Measurements from ENCODE around the gene LGALS4.
"Not testable (repeated sequence)": the region's sequence is repeated elsewhere in the genome, so short reads cannot be mapped to it uniquely, and the experiment has no call there.

The LGALS4 gene

GRCh38 chr19:38792250-38793111, 20.3 kb downstream of the LGALS4 start:
- no peak for DNase-seq

GRCh38 chr19:38791451-38792064, 21.2 kb downstream of the LGALS4 start:
- DNase-seq = not testable (repeated sequence)

GRCh38 chr19:38790507-38791403, 22.0 kb downstream of the LGALS4 start:
- DNase-seq = not testable (repeated sequence)

GRCh38 chr19:38788478-38789243, 24.1 kb downstream of the LGALS4 start, which contains the start of gene LGALS7B:
Gene LGALS7B, plus strand, starts transcription at chr19:38789200. Its CDS starts 27 bp downstream, at chr19:38789227.
- no peak for DNase-seq

- no peak for DNase-seq
Measured at GRCh38 chr19:38786572-38787265, 26.0 kb downstream of the LGALS4 start.

- not testable (repeated sequence) for DNase-seq
Measured at GRCh38 chr19:38786061-38786460, 26.7 kb downstream of the LGALS4 start.

GRCh38 chr19:38785187-38785699, 27.5 kb downstream of the LGALS4 start:
- no peak for DNase-seq

- no peak for DNase-seq
Measured at GRCh38 chr19:38784224-38784623, 28.5 kb downstream of the LGALS4 start.

- not testable (repeated sequence) for DNase-seq
Measured at GRCh38 chr19:38782212-38782611, 30.5 kb downstream of the LGALS4 start.

GRCh38 chr19:38781058-38781457, 31.7 kb downstream of the LGALS4 start:
- DNase-seq = no peak

- no peak for DNase-seq
Measured at GRCh38 chr19:38780443-38780842, 32.3 kb downstream of the LGALS4 start.

- no peak for DNase-seq
Measured at GRCh38 chr19:38778733-38779132, 34.0 kb downstream of the LGALS4 start.

GRCh38 chr19:38774181-38774950, 38.4 kb downstream of the LGALS4 start:
- no peak for DNase-seq

- no peak for DNase-seq
Measured at GRCh38 chr19:38773469-38774177, 39.1 kb downstream of the LGALS4 start, which contains the start of gene LGALS7. Gene LGALS7, minus strand, starts transcription at chr19:38773517. Its CDS starts 25 bp downstream, at chr19:38773492.

- not testable (repeated sequence) for DNase-seq
Measured at GRCh38 chr19:38771569-38771968, 41.2 kb downstream of the LGALS4 start.

- DNase-seq = not testable (repeated sequence)
Measured at GRCh38 chr19:38770949-38771275, 41.8 kb downstream of the LGALS4 start.

GRCh38 chr19:38770228-38770948, 42.4 kb downstream of the LGALS4 start:
- DNase-seq = not testable (repeated sequence)

- no peak for DNase-seq
Measured at GRCh38 chr19:38769635-38770211, 43.0 kb downstream of the LGALS4 start.

All from NCI-H526 treated with DMSO at 0.1 percent for 48 hours (cell line).